GM23248 (cell line): Measurements from ENCODE around the gene TTLL9. TPM values are rescaled to one million over a fixed set of nuclear protein-coding genes. Genes with fewer than 3 reads are reported as not detected.
"Not testable (repeated sequence)": the region's sequence is repeated elsewhere in the genome, so short reads cannot be mapped to it uniquely, and the experiment has no call there.

Source experiments
- DNase-seq: peaks from one replicate; pipeline ENCODE4 v3.0.0-alpha.2; 2015
- H2AFZ ChIP-seq: fragments of 200-600 bp; sonication (generic); 2 replicates; pipeline ENCODE4 v1.6.1; 2016; ENCODE audit warnings: antibody characterized with exemption
- H3F3A ChIP-seq: fragments of 200-600 bp; sonication (generic); 2 replicates; pipeline ENCODE4 v1.6.1; 2016; ENCODE audit warnings: mild to moderate bottlenecking, antibody characterized with exemption, mixed run types; ENCODE audit not compliant: insufficient read depth
- H3K27ac ChIP-seq: fragments of 200-600 bp; sonication (generic); 2 replicates; pipeline ENCODE4 v1.5.1; 2016; ENCODE audit warnings: mild to moderate bottlenecking
- H3K27me3 ChIP-seq: fragments of 200-600 bp; sonication (generic); replicated peaks from 2 replicates; pipeline ENCODE4 v1.6.1; 2016; ENCODE audit warnings: mild to moderate bottlenecking; ENCODE audit not compliant: insufficient read depth
- H3K36me3 ChIP-seq: fragments of 200-600 bp; sonication (generic); 2 replicates; pipeline ENCODE4 v1.6.1; 2016; ENCODE audit warnings: low read depth, mild to moderate bottlenecking
- H3K4me1 ChIP-seq: fragments of 200-600 bp; sonication (generic); 2 replicates; pipeline ENCODE4 v1.6.1; 2016; ENCODE audit warnings: mild to moderate bottlenecking; ENCODE audit not compliant: insufficient read depth
- H3K4me2 ChIP-seq: fragments of 200-600 bp; sonication (generic); one replicate; pipeline ENCODE4 v1.6.1; 2016; ENCODE audit warnings: mild to moderate bottlenecking; ENCODE audit not compliant: unreplicated experiment
- H3K4me3 ChIP-seq: fragments of 200-600 bp; sonication (generic); 2 replicates; pipeline ENCODE4 v1.5.1; 2016; ENCODE audit warnings: mild to moderate bottlenecking
- H3K79me2 ChIP-seq: fragments of 200-600 bp; sonication (generic); 2 replicates; pipeline ENCODE4 v1.6.1; 2016; ENCODE audit warnings: mild to moderate bottlenecking; ENCODE audit not compliant: insufficient read depth
- H3K9ac ChIP-seq: fragments of 200-600 bp; sonication (generic); 2 replicates; pipeline ENCODE4 v1.6.1; 2016; ENCODE audit warnings: mild to moderate bottlenecking
- H3K9me2 ChIP-seq: fragments of 200-600 bp; sonication (generic); 2 replicates; pipeline ENCODE4 v1.6.1; 2016; ENCODE audit warnings: mixed run types, mild to moderate bottlenecking, moderate library complexity; ENCODE audit not compliant: insufficient read depth
- H3K9me3 ChIP-seq: fragments of 200-600 bp; sonication (generic); one replicate; pipeline ENCODE4 v1.6.1; 2017; ENCODE audit warnings: low read depth
- H4K20me1 ChIP-seq: fragments of 200-600 bp; sonication (generic); 2 replicates; pipeline ENCODE4 v1.6.0; 2016; ENCODE audit not compliant: insufficient read depth
- EZH2 ChIP-seq: fragments of 200-600 bp; sonication (generic); IDR thresholded peaks from 2 replicates; pipeline ENCODE4 v1.6.1; 2018; ENCODE audit warnings: antibody characterized with exemption, mild to moderate bottlenecking; ENCODE audit not compliant: insufficient read depth, poor library complexity, severe bottlenecking
- EZH2phosphoT487 ChIP-seq: fragments of 200-600 bp; sonication (generic); IDR thresholded peaks from 2 replicates; pipeline ENCODE4 v1.6.1; 2018; ENCODE audit warnings: antibody characterized with exemption, moderate library complexity, mild to moderate bottlenecking, low read depth; ENCODE audit not compliant: insufficient read depth
- WGBS, 2 experiments: methylation state at CpG; one replicate each; pipeline ENCODE4 v1.1.6; 2015 to 2017; ENCODE audit warnings: low lambda C conversion rate in 2 of 2, low coverage in 1 of 2; ENCODE audit errors: missing lambda C conversion rate in 2 of 2; 5-methylcytosine and 5-hydroxymethylcytosine counted together
- in situ Hi-C: fragments of 300-500 bp; cut with MboI; formaldehyde crosslinking; loops from 2 replicates; pipeline ENCODE4 v1.15.0; 2020
- polyA plus RNA-seq: library from polyadenylated mRNA; unstranded; fragments of >200 nt; fragmentation: Nextera tagmentation; extraction: Ambion mirVana; gene quantifications from 2 replicates; pipeline ENCODE4 v1.2.1, GENCODE V29; 2016
- total RNA-seq: library from RNA; depleted of rRNA; stranded (reverse); fragments of >200 nt; shearing (Covaris generic); gene quantifications from 2 replicates; pipeline ENCODE4 v1.2.3, GENCODE V29; 2014

Gene TTLL9
- total and polyA plus RNA-seq, 2 experiments from 2014 or later: not detected

GRCh38 chr20:31827059-31827458, 43.4 kb upstream of the TTLL9 start:
- WGBS, 2 experiments: 56 to 73% methylated on average over 2 of the region's 2 CpGs
- Histone ChIP-seq H3K4me2 (no peak overlapping the region), H3K9me3 (no peaks in the 10 kb centered on the region), H3K27me3 (no peaks in the 10 kb centered on the region; the same call in none of the 2 replicates), H3K9ac (no peak overlapping the region), H3K27ac (no peak overlapping the region), H3K4me1 (no peaks in the 10 kb centered on the region), H2AFZ (no peak overlapping the region), H3K9me2 (no peaks in the 10 kb centered on the region), H3K79me2 (no peaks in the 10 kb centered on the region), H3K36me3 (no peaks in the 10 kb centered on the region), H3F3A (no peaks in the 10 kb centered on the region), H4K20me1 (no peaks in the 10 kb centered on the region), H3K4me3 (no peak overlapping the region)
- no peak for DNase-seq
- TF ChIP-seq EZH2phosphoT487 (no peak), EZH2 (no peak)
- in situ Hi-C loops: no loop called here

DNA sequence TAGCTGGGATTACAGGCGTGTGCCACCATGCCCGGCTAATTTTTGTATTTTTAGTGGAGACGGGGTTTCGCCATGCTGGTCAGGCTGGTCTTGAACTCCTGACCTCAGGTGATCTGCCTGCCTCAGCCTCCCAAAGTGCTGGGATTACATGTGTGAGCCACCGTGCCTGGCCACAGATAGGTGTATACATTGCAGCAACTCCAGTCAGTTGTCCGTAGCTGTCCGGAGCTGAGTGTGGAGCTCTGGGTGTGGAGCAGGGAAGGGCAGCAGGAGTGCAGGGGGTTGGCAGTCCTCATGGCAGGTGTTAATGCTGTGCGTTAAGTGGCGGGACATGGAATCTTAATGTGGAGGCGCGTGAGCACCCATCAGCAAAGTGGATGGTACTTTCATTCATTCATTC, 42.4 kb upstream of the TTLL9 start:
- H3F3A ChIP-seq, H3K27ac ChIP-seq, H3K4me2 ChIP-seq, H3K9me3 ChIP-seq, H3K79me2 ChIP-seq, H3K4me3 ChIP-seq, H3K9me2 ChIP-seq, H3K4me1 ChIP-seq, in situ Hi-C loops, H3K9ac ChIP-seq, H3K27me3 ChIP-seq, H4K20me1 ChIP-seq, H2AFZ ChIP-seq, DNase-seq, H3K36me3 ChIP-seq: not testable (repeated sequence)
- 97% methylated on average over 11 of the region's 11 CpGs for WGBS, 2 experiments

DNA sequence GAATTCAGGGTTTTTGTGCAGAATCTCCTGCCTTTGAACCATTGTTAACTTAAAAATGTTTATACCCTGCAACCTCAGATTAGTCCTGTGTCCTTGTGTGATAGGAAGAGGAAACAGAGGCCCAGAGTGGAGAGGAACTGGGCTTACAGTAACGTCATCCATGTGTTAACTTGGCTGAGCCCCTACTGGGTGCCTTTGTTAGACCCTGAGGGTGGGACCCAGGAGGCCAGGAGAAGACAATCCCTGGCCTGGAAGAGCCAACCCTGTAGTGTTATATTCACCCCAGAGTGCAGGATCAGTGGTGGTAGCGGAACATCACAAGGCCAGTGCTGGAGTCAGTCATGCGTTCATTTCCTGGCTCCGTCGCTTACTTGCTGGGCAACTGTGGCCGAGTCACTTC, 40.7 kb upstream of the TTLL9 start:
- no peak overlapping the region for H3K4me2 ChIP-seq
- no peak for TF ChIP-seq EZH2
- no peak for TF ChIP-seq EZH2phosphoT487
- in situ Hi-C loops: no loop called here
- no peak for DNase-seq
- H3K36me3 ChIP-seq: no peaks in the 10 kb centered on the region
- H4K20me1 ChIP-seq: no peaks in the 10 kb centered on the region
- WGBS, 2 experiments: 95 to 99% methylated on average over 6 of the region's 6 CpGs
- no peak overlapping the region for H2AFZ ChIP-seq
- no peak overlapping the region for H3K27ac ChIP-seq
- H3K9me2 ChIP-seq: no peaks in the 10 kb centered on the region
- no peaks in the 10 kb centered on the region; the same call in none of the 2 replicates for H3K27me3 ChIP-seq
- no peaks in the 10 kb centered on the region for H3K9me3 ChIP-seq
- H3F3A ChIP-seq: no peaks in the 10 kb centered on the region
- H3K4me3 ChIP-seq: no peak overlapping the region
- no peak overlapping the region for H3K9ac ChIP-seq
- H3K4me1 ChIP-seq: no peaks in the 10 kb centered on the region
- H3K79me2 ChIP-seq: no peaks in the 10 kb centered on the region

GRCh38 chr20:31830406-31830981, 39.9 kb upstream of the TTLL9 start:
- H3K79me2 ChIP-seq: no peaks in the 10 kb centered on the region
- H4K20me1 ChIP-seq: no peaks in the 10 kb centered on the region
- DNase-seq: no peak
- H3K36me3 ChIP-seq: no peaks in the 10 kb centered on the region
- H3K4me3 ChIP-seq: no peak overlapping the region
- TF ChIP-seq EZH2 (no peak), EZH2phosphoT487 (no peak)
- no peaks in the 10 kb centered on the region; the same call in 1 of the 2 replicates for H3K4me1 ChIP-seq
- no peak overlapping the region for H3K4me2 ChIP-seq
- no peaks in the 10 kb centered on the region; the same call in none of the 2 replicates for H3K27me3 ChIP-seq
- WGBS, 2 experiments: 74 to 82% methylated on average over 8 of the region's 8 CpGs
- no peak overlapping the region for H2AFZ ChIP-seq
- no peak overlapping the region for H3K9ac ChIP-seq
- no peaks in the 10 kb centered on the region for H3K9me3 ChIP-seq
- H3K9me2 ChIP-seq: no peaks in the 10 kb centered on the region
- H3K27ac ChIP-seq: no peak overlapping the region
- in situ Hi-C loops: no loop called here
- H3F3A ChIP-seq: no peaks in the 10 kb centered on the region

DNA sequence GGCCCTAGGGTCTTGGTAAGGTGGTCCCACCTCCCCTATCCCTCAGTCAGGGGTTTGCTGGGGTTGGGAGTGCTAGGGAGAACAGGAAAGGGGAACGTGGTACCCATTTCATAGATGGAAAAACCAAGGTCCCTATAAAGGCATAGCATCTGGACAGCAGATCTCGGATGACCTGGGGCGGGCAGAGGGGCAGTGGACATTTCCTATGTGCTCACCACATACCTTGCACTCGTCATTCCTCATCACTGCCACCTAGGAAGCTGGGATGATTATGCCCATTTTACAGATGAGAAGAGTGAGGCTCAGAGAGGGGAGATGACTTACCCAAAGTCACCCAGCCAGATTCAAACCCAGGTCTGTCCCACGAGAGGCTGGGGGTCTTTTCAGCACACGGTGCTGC, 39.2 kb upstream of the TTLL9 start:
- in situ Hi-C loops: no loop called here
- H3K9ac ChIP-seq: no peak overlapping the region

More for the DNA sequence above, 39.2 kb upstream of the TTLL9 start:
- H3K4me3 ChIP-seq: no peak overlapping the region
- no peak overlapping the region for H2AFZ ChIP-seq
- no peaks in the 10 kb centered on the region; the same call in 1 of the 2 replicates for H3K27me3 ChIP-seq
- H3K4me1 ChIP-seq: peaks cover 6% of the 10 kb centered on the region
- no peaks in the 10 kb centered on the region for H4K20me1 ChIP-seq
- no peak overlapping the region for H3K4me2 ChIP-seq
- no peaks in the 10 kb centered on the region for H3F3A ChIP-seq
- no peak overlapping the region for H3K27ac ChIP-seq
- no peaks in the 10 kb centered on the region for H3K36me3 ChIP-seq
- H3K9me2 ChIP-seq: no peaks in the 10 kb centered on the region
- TF ChIP-seq EZH2 (no peak), EZH2phosphoT487 (no peak)
- 71 to 80% methylated on average over 6 of the region's 6 CpGs for WGBS, 2 experiments
- DNase-seq: no peak
- no peaks in the 10 kb centered on the region for H3K79me2 ChIP-seq
- H3K9me3 ChIP-seq: no peaks in the 10 kb centered on the region
